ENCODE results near the gene SCYGR1.
"Not testable (repeated sequence)": the region's sequence is repeated elsewhere in the genome, so short reads cannot be mapped to it uniquely, and the experiment has no call there.

SCYGR1 gene

DNA sequence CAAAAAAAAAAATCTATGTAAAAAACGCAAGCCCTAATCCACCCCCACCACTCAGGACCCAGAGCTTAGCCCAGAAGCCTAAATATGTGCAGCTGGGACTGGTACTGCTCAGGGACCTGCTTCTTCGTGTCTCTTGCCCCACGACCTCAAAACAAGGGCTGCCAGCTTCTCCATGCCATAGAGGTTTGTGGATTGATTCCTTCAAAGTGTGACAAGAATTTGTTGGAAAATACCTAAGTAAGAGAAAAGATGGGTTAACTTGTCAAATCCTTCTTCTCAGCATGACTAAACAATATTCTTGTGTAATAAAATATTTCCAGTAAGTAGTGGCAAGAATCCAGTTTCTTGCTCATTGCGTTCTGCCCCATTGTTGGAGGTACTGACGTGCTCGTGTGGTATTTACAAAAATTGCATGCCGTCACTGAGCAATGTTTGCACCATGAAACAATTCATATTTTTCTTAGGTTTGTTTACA, 825 bp upstream of the SCYGR1 start:
- Histone ChIP-seq H3K36me3 (ENCODE audit: control insufficient read depth, low read length) (no peaks in the 10 kb centered on the region), H3K27ac (ENCODE audit: low read depth, low read length) (no peak overlapping the region), H4K20me1 (ENCODE audit: control insufficient read depth, insufficient read depth, low read depth, low read length) (no peaks in the 10 kb centered on the region), H3K4me2 (ENCODE audit: low read length) (no peak overlapping the region), H3K9me3 (ENCODE audit: control insufficient read depth, insufficient read depth, low read length) (no peaks in the 10 kb centered on the region), H3K4me1 (ENCODE audit: control insufficient read depth, low read length) (peaks cover 9% of the 10 kb centered on the region), H3K27me3 (ENCODE audit: control insufficient read depth, low read length) (no peaks in the 10 kb centered on the region), H3F3A (ENCODE audit: control insufficient read depth, insufficient read depth) (no peaks in the 10 kb centered on the region), H3K9me2 (replicated peaks; ENCODE audit: control insufficient read depth, low read length) (no peaks in the 10 kb centered on the region), H3K79me2 (ENCODE audit: control insufficient read depth, low read length) (no peaks in the 10 kb centered on the region), H3K4me3 (ENCODE audit: low read length) (no peak overlapping the region)
- TF ChIP-seq EZH2phosphoT487 (IDR thresholded peaks at IDR 0.05; ENCODE audit: borderline replicate concordance, low read length): no peak
- TF ChIP-seq, protein P1, sequence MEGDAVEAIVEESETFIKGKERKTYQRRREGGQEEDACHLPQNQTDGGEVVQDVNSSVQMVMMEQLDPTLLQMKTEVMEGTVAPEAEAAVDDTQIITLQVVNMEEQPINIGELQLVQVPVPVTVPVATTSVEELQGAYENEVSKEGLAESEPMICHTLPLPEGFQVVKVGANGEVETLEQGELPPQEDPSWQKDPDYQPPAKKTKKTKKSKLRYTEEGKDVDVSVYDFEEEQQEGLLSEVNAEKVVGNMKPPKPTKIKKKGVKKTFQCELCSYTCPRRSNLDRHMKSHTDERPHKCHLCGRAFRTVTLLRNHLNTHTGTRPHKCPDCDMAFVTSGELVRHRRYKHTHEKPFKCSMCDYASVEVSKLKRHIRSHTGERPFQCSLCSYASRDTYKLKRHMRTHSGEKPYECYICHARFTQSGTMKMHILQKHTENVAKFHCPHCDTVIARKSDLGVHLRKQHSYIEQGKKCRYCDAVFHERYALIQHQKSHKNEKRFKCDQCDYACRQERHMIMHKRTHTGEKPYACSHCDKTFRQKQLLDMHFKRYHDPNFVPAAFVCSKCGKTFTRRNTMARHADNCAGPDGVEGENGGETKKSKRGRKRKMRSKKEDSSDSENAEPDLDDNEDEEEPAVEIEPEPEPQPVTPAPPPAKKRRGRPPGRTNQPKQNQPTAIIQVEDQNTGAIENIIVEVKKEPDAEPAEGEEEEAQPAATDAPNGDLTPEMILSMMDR (IDR thresholded peaks at IDR 0.05; ENCODE audit: low read depth, low read length, poor library complexity, severe bottlenecking): no peak

DNA sequence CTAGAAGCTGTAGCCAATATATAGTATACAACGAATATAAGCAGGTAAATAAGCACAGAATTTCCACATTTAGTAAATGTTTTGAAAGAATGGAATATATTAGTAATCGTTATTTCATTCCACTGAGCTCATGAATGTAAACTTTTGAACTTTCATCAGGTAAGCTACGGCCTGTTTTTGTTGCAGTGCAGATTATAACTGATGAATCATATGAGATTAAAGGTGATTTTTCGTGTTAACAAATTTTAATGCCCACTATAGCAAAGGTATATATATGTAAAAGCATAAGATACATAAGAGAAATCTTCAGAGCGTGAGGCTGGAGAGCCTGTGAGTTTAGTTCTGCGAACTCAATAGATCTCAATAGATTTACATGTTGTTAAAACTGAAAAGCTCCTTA, 1.1 kb downstream of the SCYGR1 start:
- Histone ChIP-seq H3K9me2 (replicated peaks; ENCODE audit: control insufficient read depth, low read length) (no peaks in the 10 kb centered on the region), H3K4me2 (ENCODE audit: low read length) (no peak overlapping the region), H3K4me3 (ENCODE audit: low read length) (no peak overlapping the region), H3F3A (ENCODE audit: control insufficient read depth, insufficient read depth) (no peaks in the 10 kb centered on the region), H3K27me3 (ENCODE audit: control insufficient read depth, low read length) (no peaks in the 10 kb centered on the region), H3K9me3 (ENCODE audit: control insufficient read depth, insufficient read depth, low read length) (no peaks in the 10 kb centered on the region), H3K79me2 (ENCODE audit: control insufficient read depth, low read length) (no peaks in the 10 kb centered on the region), H3K27ac (ENCODE audit: low read depth, low read length) (no peak overlapping the region), H4K20me1 (ENCODE audit: control insufficient read depth, insufficient read depth, low read depth, low read length) (no peaks in the 10 kb centered on the region), H3K4me1 (ENCODE audit: control insufficient read depth, low read length) (peaks cover 9% of the 10 kb centered on the region), H3K36me3 (ENCODE audit: control insufficient read depth, low read length) (no peaks in the 10 kb centered on the region)
- no peak for TF ChIP-seq EZH2phosphoT487 (IDR thresholded peaks at IDR 0.05; ENCODE audit: borderline replicate concordance, low read length)
- TF ChIP-seq, protein P1 (IDR thresholded peaks at IDR 0.05; ENCODE audit: low read depth, low read length, poor library complexity, severe bottlenecking): no peak

DNA sequence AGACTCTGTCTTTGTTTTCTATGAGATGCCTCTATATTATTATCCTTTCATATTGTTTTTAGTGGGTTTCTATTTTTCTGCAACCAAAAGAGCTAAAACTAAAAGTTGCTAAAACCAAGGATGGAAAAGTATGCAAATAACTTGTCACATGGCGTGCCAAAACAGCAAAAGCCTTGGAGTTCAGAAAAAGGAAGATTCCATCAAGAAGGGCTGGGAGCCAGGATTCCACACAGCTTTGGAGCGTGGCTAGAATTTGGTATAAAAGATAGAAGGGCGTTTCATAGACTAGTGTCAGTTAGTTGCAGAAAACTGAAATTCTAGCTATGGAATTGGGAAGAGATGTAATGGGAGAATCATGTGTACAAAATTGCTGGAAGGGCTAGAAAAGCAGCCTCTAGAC, 4.1 kb downstream of the SCYGR1 start:
- TF ChIP-seq, protein P1 (IDR thresholded peaks at IDR 0.05; ENCODE audit: low read depth, low read length, poor library complexity, severe bottlenecking): no peak
- TF ChIP-seq EZH2phosphoT487 (IDR thresholded peaks at IDR 0.05; ENCODE audit: borderline replicate concordance, low read length): no peak
- no peak overlapping the region for H3K4me3 ChIP-seq (ENCODE audit: low read length)
- no peaks in the 10 kb centered on the region for H3K9me3 ChIP-seq (ENCODE audit: control insufficient read depth, insufficient read depth, low read length)
- no peak overlapping the region for H3K27ac ChIP-seq (ENCODE audit: low read depth, low read length)
- H3K9me2 ChIP-seq (replicated peaks; ENCODE audit: control insufficient read depth, low read length): no peaks in the 10 kb centered on the region
- H3K4me2 ChIP-seq (ENCODE audit: low read length): no peak overlapping the region
- no peaks in the 10 kb centered on the region for H3F3A ChIP-seq (ENCODE audit: control insufficient read depth, insufficient read depth)
- H3K36me3 ChIP-seq (ENCODE audit: control insufficient read depth, low read length): no peaks in the 10 kb centered on the region
- no peaks in the 10 kb centered on the region for H3K79me2 ChIP-seq (ENCODE audit: control insufficient read depth, low read length)
- peaks cover 9% of the 10 kb centered on the region for H3K4me1 ChIP-seq (ENCODE audit: control insufficient read depth, low read length)
- no peaks in the 10 kb centered on the region for H3K27me3 ChIP-seq (ENCODE audit: control insufficient read depth, low read length)
- H4K20me1 ChIP-seq (ENCODE audit: control insufficient read depth, insufficient read depth, low read depth, low read length): no peaks in the 10 kb centered on the region

DNA sequence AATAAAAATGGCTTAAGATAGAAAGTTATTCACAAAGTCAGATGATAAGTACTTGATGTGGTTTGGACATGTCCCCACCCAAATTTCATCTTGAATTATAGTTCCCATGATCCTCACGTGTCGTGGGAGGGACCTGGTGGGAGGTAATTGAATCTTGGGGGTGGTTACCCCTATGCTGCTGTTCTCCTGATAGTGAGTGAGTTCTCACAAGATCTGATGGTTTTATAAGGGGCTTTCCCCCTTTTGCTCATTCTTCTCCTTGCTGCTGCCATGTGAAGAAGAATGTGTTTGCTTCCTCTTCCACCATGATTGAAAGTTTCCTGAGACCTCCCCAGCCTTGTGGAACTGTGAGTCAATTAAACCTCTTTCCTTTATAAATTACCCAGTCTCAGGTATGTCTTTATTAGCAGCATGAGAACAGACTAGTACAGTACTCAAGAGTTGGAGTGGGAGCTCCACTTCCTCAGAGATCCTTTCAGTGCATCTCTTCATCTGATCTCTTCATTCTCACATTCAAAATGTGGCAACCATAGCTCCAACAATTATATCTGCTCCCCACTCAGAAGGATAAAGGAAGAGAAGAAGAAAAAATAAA, 5.4 kb downstream of the SCYGR1 start:
- not testable (repeated sequence) for H3K4me2 ChIP-seq (ENCODE audit: low read length); H3K27ac ChIP-seq (ENCODE audit: low read depth, low read length)

More for the DNA sequence above, 5.4 kb downstream of the SCYGR1 start:
- not testable (repeated sequence) for H4K20me1 ChIP-seq (ENCODE audit: control insufficient read depth, insufficient read depth, low read depth, low read length); H3K79me2 ChIP-seq (ENCODE audit: control insufficient read depth, low read length); H3K4me1 ChIP-seq (ENCODE audit: control insufficient read depth, low read length); H3K36me3 ChIP-seq (ENCODE audit: control insufficient read depth, low read length); H3F3A ChIP-seq (ENCODE audit: control insufficient read depth, insufficient read depth); H3K27me3 ChIP-seq (ENCODE audit: control insufficient read depth, low read length); H3K4me3 ChIP-seq (ENCODE audit: low read length); H3K9me3 ChIP-seq (ENCODE audit: control insufficient read depth, insufficient read depth, low read length); H3K9me2 ChIP-seq (replicated peaks; ENCODE audit: control insufficient read depth, low read length)

All from DOHH2 (cell line).